Hepatocyte (in vitro differentiated cells): Measurements from ENCODE around the gene CITED4. TPM values are rescaled to one million over a fixed set of nuclear protein-coding genes. Genes with fewer than 3 reads are reported as not detected.

ENCODE experiments used
- DNase-seq: peaks from one replicate; pipeline ENCODE4 v3.0.0-alpha.2; 2016; ENCODE audit warnings: low spot score
- H2AFZ ChIP-seq: fragments of 200-600 bp; sonication (generic); 2 replicates; pipeline ENCODE4 v1.6.0; 2016; ENCODE audit warnings: antibody characterized with exemption, mild to moderate bottlenecking
- H3K27ac ChIP-seq: fragments of 200-600 bp; sonication (generic); 2 replicates; pipeline ENCODE4 v1.5.1; 2016; ENCODE audit warnings: mild to moderate bottlenecking
- H3K27me3 ChIP-seq: fragments of 200-600 bp; sonication (generic); 2 replicates; pipeline ENCODE4 v1.6.1; 2016
- H3K36me3 ChIP-seq: fragments of 200-600 bp; sonication (generic); replicated peaks from 2 replicates; pipeline ENCODE4 v1.5.1; 2016; ENCODE audit warnings: low read depth; ENCODE audit not compliant: insufficient read depth
- H3K4me1 ChIP-seq: fragments of 200-600 bp; sonication (generic); 2 replicates; pipeline ENCODE4 v1.5.1; 2016; ENCODE audit warnings: mild to moderate bottlenecking, moderate library complexity; ENCODE audit not compliant: insufficient read depth
- H3K4me2 ChIP-seq: fragments of 200-600 bp; sonication (generic); 2 replicates; pipeline ENCODE4 v1.6.0; 2016
- H3K4me3 ChIP-seq: fragments of 200-600 bp; sonication (generic); 2 replicates; pipeline ENCODE4 v1.5.1; 2016; ENCODE audit warnings: mild to moderate bottlenecking
- H3K79me2 ChIP-seq: fragments of 200-600 bp; sonication (generic); 2 replicates; pipeline ENCODE4 v1.6.0; 2017; ENCODE audit warnings: mild to moderate bottlenecking
- H3K9me2 ChIP-seq: fragments of 200-600 bp; sonication (generic); replicated peaks from 2 replicates; pipeline ENCODE4 v1.6.0; 2017; ENCODE audit warnings: mild to moderate bottlenecking; ENCODE audit not compliant: insufficient read depth
- H3K9me3 ChIP-seq: fragments of 200-600 bp; sonication (generic); 2 replicates; pipeline ENCODE4 v1.5.1; 2016; ENCODE audit warnings: low read depth, mild to moderate bottlenecking
- H4K20me1 ChIP-seq: fragments of 200-600 bp; sonication (generic); 2 replicates; pipeline ENCODE4 v1.6.0; 2016; ENCODE audit warnings: mild to moderate bottlenecking; ENCODE audit not compliant: insufficient read depth, poor library complexity, severe bottlenecking
- EZH2 ChIP-seq: fragments of 200-600 bp; sonication (generic); IDR thresholded peaks from 2 replicates; pipeline ENCODE4 v1.6.1; 2016; ENCODE audit warnings: antibody characterized with exemption, mild to moderate bottlenecking, borderline replicate concordance
- EZH2phosphoT487 ChIP-seq: fragments of 200-600 bp; sonication (generic); IDR thresholded peaks from one replicate; pipeline ENCODE4 v1.6.1; 2018; ENCODE audit warnings: antibody characterized with exemption, mild to moderate bottlenecking, low read depth, moderate library complexity; ENCODE audit not compliant: unreplicated experiment, severe bottlenecking
- WGBS: methylation state at CpG from one replicate; pipeline ENCODE4 v1.1.6; 2016; ENCODE audit warnings: low lambda C conversion rate; ENCODE audit errors: missing lambda C conversion rate; 5-methylcytosine and 5-hydroxymethylcytosine counted together
- polyA plus RNA-seq: library from polyadenylated mRNA; unstranded; fragments of >200 nt; fragmentation: Nextera tagmentation; extraction: Ambion mirVana; gene quantifications from 2 replicates; pipeline ENCODE4 v1.2.1, GENCODE V29; 2016
- total RNA-seq: library from RNA; depleted of rRNA; stranded (reverse); fragments of >200 nt; gene quantifications from 2 replicates; pipeline ENCODE4 v1.2.3, GENCODE V29; 2014
- TF ChIP-seq, protein P1 (sequence below): fragments of 200-600 bp; sonication (generic); IDR thresholded peaks from 2 replicates; pipeline ENCODE4 v1.5.1; 2016; ENCODE audit warnings: antibody characterized with exemption, mild to moderate bottlenecking; ENCODE audit not compliant: poor library complexity

Gene CITED4
- total and polyA plus RNA-seq, 2 experiments from 2014 or later = 6.8 to 29.0 TPM

DNA sequence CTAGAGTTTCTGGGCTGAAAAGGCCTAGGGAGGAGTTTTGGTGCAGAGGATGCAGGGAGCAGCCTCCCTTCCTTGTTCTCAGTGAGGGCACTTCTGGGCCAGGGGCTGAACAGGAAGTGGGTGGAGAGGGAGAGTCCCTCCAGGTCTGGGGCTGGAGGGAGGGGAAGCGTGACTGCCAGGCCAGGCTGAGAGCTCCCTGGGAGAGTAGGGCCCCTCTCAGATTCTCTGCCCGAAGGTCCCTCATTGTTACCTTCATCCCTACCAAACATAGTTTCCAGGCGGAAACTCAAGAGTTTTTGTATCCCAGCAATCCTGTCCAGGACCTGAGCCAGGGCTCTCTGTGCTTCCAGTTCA, 36.8 kb downstream of the CITED4 start:
- Histone ChIP-seq H3K79me2 (no peaks in the 10 kb centered on the region), H3K4me2 (no peak overlapping the region), H3K27me3 (no peaks in the 10 kb centered on the region), H3K27ac (no peak overlapping the region), H4K20me1 (no peaks in the 10 kb centered on the region), H3K4me3 (no peak overlapping the region), H2AFZ (no peak overlapping the region), H3K9me3 (no peaks in the 10 kb centered on the region), H3K9me2 (no peaks in the 10 kb centered on the region), H3K36me3 (no peaks in the 10 kb centered on the region), H3K4me1 (peaks cover 10% of the 10 kb centered on the region)
- 78% methylated on average over 3 of the region's 3 CpGs for WGBS
- TF ChIP-seq EZH2 (no peak), EZH2phosphoT487 (no peak)
- TF ChIP-seq, protein P1, sequence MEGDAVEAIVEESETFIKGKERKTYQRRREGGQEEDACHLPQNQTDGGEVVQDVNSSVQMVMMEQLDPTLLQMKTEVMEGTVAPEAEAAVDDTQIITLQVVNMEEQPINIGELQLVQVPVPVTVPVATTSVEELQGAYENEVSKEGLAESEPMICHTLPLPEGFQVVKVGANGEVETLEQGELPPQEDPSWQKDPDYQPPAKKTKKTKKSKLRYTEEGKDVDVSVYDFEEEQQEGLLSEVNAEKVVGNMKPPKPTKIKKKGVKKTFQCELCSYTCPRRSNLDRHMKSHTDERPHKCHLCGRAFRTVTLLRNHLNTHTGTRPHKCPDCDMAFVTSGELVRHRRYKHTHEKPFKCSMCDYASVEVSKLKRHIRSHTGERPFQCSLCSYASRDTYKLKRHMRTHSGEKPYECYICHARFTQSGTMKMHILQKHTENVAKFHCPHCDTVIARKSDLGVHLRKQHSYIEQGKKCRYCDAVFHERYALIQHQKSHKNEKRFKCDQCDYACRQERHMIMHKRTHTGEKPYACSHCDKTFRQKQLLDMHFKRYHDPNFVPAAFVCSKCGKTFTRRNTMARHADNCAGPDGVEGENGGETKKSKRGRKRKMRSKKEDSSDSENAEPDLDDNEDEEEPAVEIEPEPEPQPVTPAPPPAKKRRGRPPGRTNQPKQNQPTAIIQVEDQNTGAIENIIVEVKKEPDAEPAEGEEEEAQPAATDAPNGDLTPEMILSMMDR = no peak
- DNase-seq = no peak

DNA sequence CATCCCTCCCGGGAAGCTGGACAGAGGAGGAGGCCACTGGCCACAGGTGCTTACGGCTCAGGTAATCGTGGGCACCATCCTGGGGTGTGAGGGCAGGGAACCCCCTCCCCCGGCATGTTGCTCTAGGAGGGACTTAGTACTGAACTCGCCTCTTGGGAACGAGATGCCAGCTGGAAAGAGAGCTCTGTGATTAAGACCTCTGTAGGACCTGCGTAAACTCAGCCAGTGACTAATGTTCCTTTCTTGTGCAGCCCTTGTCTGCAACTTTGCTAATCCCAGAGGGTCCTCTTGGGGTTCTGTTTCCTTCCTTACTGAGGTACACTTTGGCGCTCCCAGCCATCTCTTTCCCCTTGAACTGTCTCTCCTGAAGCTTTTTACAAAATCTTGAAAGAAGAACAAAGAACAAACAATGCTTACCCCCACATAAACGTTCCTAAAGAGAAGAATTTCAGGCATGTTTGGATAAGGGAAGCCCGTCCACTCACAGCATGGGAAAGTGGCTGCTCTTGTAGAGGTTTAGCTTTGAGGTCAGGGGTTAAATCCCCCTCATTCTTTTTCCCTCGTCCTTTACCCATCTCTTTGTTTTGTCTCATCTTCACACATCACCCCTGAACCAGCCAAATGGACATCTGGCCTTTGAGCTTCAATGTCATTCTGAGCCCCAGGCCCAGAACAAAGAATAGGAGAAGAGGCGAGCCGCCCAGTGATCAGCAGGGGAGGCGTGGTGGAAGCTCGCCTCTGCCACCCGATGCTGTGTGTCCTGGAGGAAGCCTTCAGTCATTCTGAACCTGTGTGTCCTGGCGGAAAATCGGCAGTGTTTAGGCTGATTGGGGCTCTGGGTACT, 37.4 kb downstream of the CITED4 start:
- H2AFZ ChIP-seq = no peak overlapping the region
- no peak overlapping the region for H3K4me2 ChIP-seq
- H3K4me3 ChIP-seq = no peak overlapping the region
- no peaks in the 10 kb centered on the region for H4K20me1 ChIP-seq
- H3K79me2 ChIP-seq = no peaks in the 10 kb centered on the region
- H3K27me3 ChIP-seq = no peaks in the 10 kb centered on the region
- no peaks in the 10 kb centered on the region for H3K36me3 ChIP-seq
- peaks cover 10% of the 10 kb centered on the region for H3K4me1 ChIP-seq
- H3K27ac ChIP-seq = no peak overlapping the region
- WGBS = 57% methylated on average over 18 of the region's 18 CpGs
- TF ChIP-seq EZH2 = no peak
- no peak for TF ChIP-seq EZH2phosphoT487
- TF ChIP-seq, protein P1 = no peak
- no peaks in the 10 kb centered on the region for H3K9me2 ChIP-seq
- DNase-seq = peak; percentile 31
- H3K9me3 ChIP-seq = no peaks in the 10 kb centered on the region

DNA sequence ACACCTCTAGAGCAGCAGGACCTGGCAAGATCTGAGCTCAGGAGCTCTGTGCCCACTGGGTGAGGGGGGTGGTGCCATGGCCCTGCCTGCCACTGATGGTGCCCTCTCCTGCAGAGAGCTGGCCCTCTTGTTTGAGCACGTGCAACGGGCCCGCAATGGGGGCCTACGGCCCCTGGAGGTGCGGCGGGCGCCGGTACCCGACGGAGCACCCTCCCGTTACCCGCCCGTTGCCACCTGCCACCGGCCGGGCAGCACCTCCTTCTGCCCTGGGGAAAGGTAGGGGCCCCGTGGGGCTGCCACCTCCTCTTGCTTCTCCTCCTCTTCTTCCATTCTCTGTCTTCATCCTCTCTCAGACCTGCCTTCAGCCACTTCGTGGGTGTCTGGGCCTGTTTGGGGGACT, 38.2 kb downstream of the CITED4 start:
- no peak overlapping the region for H3K27ac ChIP-seq
- no peak overlapping the region for H3K4me2 ChIP-seq
- H3K9me3 ChIP-seq = no peaks in the 10 kb centered on the region
- WGBS = 97% methylated on average over 16 of the region's 17 CpGs
- no peaks in the 10 kb centered on the region for H3K27me3 ChIP-seq
- no peak overlapping the region for H3K4me3 ChIP-seq
- DNase-seq = no peak
- no peak for TF ChIP-seq EZH2phosphoT487
- TF ChIP-seq, protein P1 = no peak
- no peak for TF ChIP-seq EZH2
- peaks cover 10% of the 10 kb centered on the region for H3K4me1 ChIP-seq
- H3K36me3 ChIP-seq = no peaks in the 10 kb centered on the region
- H3K9me2 ChIP-seq = no peaks in the 10 kb centered on the region
- no peaks in the 10 kb centered on the region for H4K20me1 ChIP-seq
- H3K79me2 ChIP-seq = no peaks in the 10 kb centered on the region
- no peak overlapping the region for H2AFZ ChIP-seq
